Immature natural killer cell (primary cell): ENCODE measurements around the gene MAN2A1. TPM values are rescaled to one million over a fixed set of nuclear protein-coding genes. Genes with fewer than 3 reads are reported as not detected.

Source experiments
- DNase-seq, 3 donors: peaks; one replicate each; pipeline ENCODE4 v3.0.0; 2022; ENCODE audit warnings: mixed read lengths in 1 of 3
- H3K27ac Mint-ChIP-seq, 6 donors: one replicate each; pipeline ENCODE4 v1.8.0; 2020; ENCODE audit warnings: mixed read lengths in 6 of 6, mild to moderate bottlenecking in 5 of 6, inconsistent platforms in 4 of 6, moderate library complexity in 3 of 6
- H3K27me3 Mint-ChIP-seq, 3 donors: one replicate each; pipeline ENCODE4 v1.8.0; 2020 to 2021; ENCODE audit warnings: low read depth in 3 of 3, mild to moderate bottlenecking in 3 of 3, mixed read lengths in 3 of 3, moderate library complexity in 3 of 3, inconsistent platforms in 1 of 3
- H3K36me3 Mint-ChIP-seq, 3 donors: one replicate each; pipeline ENCODE4 v1.8.0; 2020; ENCODE audit warnings: mixed read lengths in 3 of 3, inconsistent platforms in 2 of 3, mild to moderate bottlenecking in 2 of 3
- H3K4me1 Mint-ChIP-seq, 2 donors: one replicate each; pipeline ENCODE4 v1.8.0; 2020; ENCODE audit warnings: inconsistent platforms in 2 of 2, mild to moderate bottlenecking in 2 of 2, mixed read lengths in 2 of 2, moderate library complexity in 1 of 2
- H3K4me3 Mint-ChIP-seq, 5 donors: one replicate each; pipeline ENCODE4 v1.8.0; 2020; ENCODE audit warnings: mild to moderate bottlenecking in 5 of 5, mixed read lengths in 5 of 5, inconsistent platforms in 3 of 5, moderate library complexity in 3 of 5
- H3K9me3 Mint-ChIP-seq, 6 donors: one replicate each; pipeline ENCODE4 v1.8.0; 2020; ENCODE audit warnings: mild to moderate bottlenecking in 6 of 6, mixed read lengths in 6 of 6, inconsistent platforms in 4 of 6, moderate library complexity in 3 of 6
- polyA plus RNA-seq, 3 donors: library from polyadenylated mRNA; unstranded; fragments of 300-500 nt; fragmentation: Illumina TruSeq; gene quantifications; one replicate each; pipeline ENCODE4 v1.2.3, GENCODE V29; 2021

Gene MAN2A1
- polyA plus RNA-seq, 3 donors from 2014 or later, result 12.4 to 18.1 (median 14.4) TPM

DNA sequence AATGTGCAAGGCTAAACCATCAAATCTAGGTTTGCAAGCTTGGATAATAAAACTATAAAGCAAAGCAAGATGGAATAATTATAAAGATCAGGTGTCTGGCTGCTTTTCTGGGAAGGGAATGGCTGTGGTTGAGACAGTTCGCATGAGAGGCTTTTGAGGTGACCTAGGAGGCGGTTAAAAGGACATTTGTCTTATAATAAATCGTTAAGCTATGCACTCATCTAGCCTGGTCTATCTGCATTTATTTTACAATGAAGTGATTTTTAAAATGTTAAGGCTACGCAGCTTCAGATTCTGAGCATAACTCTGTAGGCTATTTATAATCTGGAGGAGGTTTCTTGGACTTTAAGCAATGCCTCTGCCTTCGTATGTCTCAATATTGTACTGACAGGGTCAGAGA, 29.4 kb upstream of the MAN2A1 start:
- DNase-seq, result no peak
- Mint-ChIP-seq H3K4me1 (peaks cover 13 to 22% of the 10 kb centered on the region in 2 donors), H3K27me3 (peaks cover 0 to 15% (median 0%) of the 10 kb centered on the region in 3 donors), H3K4me3 (no peak overlapping the region), H3K36me3 (no peaks in the 10 kb centered on the region), H3K9me3 (no peaks in the 10 kb centered on the region), H3K27ac (no peak overlapping the region)

DNA sequence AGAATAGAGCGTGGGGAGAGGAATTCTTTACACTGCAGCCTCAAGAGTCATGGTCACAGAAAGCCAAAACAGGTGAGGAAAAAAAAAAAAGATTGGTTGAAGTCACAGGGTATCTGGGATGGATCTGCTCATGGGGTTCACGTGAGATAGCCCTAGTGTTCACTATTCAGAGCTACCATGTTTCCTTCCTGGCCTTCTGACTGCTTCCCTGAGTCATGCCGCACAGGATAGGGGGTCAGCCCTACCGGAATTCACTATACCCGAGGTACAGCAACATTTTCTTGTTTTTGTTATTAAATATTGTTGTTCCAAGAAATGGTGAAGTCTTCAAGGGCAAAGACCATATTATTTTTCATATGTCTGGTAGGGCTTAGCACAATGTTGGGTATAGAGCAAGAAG, 21.5 kb upstream of the MAN2A1 start:
- Mint-ChIP-seq H3K4me3 (no peak overlapping the region), H3K27ac (no peak overlapping the region), H3K36me3 (no peaks in the 10 kb centered on the region), H3K9me3 (no peaks in the 10 kb centered on the region), H3K4me1 (no peaks in the 10 kb centered on the region), H3K27me3 (peaks cover 2 to 17% (median 3%) of the 10 kb centered on the region in 3 donors)
- DNase-seq, result no peak

DNA sequence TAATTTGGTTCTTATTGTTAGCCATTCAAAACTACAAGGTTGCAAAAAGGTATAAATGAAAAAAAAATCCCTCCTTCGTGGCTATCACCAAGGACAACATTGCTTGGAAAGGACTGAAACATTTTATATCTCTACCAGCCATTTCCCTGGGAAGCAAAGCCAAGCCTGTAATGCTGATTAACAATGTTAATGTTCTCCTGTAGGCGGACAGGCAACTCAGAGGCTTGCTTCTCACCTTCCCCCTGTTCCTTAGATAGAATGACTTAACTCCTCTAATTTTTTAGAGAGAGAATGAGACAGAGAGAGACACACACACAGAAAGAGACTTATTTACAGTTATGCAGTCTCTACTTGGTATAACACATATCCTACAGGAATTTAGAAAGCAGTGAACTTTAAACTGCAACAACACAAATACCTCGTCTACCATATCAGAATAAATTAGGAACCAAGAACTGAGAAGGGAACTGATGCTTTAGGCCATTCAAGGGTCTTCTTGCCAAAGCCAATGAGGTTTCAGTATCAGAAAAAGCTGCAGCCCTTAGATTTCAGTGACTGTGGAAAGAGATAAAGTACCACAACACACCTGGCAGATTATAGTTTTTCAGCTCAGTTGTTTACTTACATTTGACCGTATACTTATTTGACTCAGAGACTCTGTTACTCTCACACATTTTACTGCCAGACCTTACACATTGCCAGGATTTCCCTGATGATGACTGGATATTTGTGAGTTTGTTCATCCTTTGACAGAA, 20.9 kb upstream of the MAN2A1 start:
- Mint-ChIP-seq H3K4me1 (no peaks in the 10 kb centered on the region), H3K9me3 (no peaks in the 10 kb centered on the region), H3K4me3 (no peak overlapping the region), H3K27me3 (peaks cover 2 to 17% (median 3%) of the 10 kb centered on the region in 3 donors), H3K36me3 (no peaks in the 10 kb centered on the region), H3K27ac (no peak overlapping the region)
- no peak for DNase-seq

DNA sequence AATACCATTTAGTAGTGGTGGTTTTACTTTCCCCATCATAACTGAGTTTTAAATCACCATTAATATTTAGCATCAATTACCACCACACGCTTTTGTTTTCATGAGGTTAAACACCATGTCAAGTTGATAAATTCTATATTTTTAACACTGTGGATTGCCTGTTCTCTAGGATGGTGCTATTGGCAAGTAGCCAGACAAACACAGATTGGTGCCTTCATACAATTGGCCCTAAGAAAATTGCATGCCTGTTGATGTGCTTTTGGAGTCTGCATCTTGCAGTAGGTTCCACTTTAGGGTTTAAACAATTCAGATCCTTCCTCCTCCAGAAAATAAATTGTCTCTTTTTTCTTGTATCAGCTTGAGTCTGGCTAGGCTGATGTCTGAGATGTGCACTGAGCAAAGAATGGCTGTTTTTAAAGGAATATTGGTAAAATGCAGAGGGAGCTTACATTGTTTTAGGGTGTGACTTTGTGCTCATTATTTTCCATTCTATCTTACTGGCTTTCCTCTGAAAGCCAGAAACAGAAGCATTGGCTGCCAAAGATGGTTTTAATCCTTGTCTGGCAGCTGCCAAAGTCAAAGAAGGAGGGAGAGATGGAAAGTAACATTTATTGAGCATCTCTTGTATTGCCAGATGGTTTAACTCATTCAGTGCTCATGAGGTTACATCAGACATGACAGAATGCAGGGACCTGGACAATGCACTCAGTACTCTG, 19.6 kb upstream of the MAN2A1 start:
- H3K27ac Mint-ChIP-seq, result no peak overlapping the region
- H3K4me1 Mint-ChIP-seq, result no peaks in the 10 kb centered on the region
- H3K9me3 Mint-ChIP-seq, result no peaks in the 10 kb centered on the region
- no peak for DNase-seq
- peaks cover 2 to 21% (median 3%) of the 10 kb centered on the region in 3 donors for H3K27me3 Mint-ChIP-seq
- no peaks in the 10 kb centered on the region for H3K36me3 Mint-ChIP-seq
- H3K4me3 Mint-ChIP-seq, result no peak overlapping the region

DNA sequence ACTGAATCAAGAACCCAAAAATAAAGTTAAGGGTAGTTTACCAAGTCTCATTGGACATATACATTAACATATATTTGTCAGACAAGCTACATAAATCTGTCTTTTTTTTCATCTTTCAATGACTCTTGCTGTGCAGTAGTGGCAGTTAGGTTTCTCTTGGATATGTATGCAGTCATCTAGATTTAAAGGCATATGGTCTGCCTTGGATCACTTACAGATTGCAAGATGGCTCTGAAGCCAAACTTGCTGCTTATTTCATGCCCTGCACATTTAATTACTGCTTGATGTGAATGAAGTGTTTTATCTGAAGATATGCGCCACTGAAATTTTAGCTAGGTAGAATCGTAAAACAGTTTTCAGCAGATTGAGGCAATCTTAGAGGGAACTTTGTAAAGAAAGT, 18.6 kb upstream of the MAN2A1 start:
- H3K4me1 Mint-ChIP-seq, result no peaks in the 10 kb centered on the region
- H3K4me3 Mint-ChIP-seq, result no peak overlapping the region
- peaks cover 3 to 27% (median 4%) of the 10 kb centered on the region in 3 donors for H3K27me3 Mint-ChIP-seq
- H3K9me3 Mint-ChIP-seq, result no peaks in the 10 kb centered on the region
- DNase-seq, result no peak
- no peak overlapping the region for H3K27ac Mint-ChIP-seq
- no peaks in the 10 kb centered on the region for H3K36me3 Mint-ChIP-seq

DNA sequence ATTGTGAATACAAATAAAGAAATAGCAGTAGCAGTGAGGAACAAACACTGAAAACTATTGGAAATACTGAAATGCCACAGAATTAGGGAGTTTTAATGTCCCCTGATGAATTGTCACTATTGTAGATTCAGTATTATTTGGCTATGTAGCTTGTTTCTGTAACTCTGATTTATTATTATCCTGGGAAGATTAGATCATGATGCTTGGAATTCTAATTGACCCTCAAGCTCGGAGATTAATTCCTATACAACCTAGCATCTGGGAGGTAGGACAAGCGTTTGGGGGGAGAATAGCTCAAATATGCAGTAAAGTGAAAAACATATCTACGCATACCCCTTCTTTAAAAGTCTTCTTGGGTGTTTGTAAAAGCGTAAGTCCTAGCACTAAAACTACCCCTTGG, 15.1 kb upstream of the MAN2A1 start:
- no peaks in the 10 kb centered on the region for H3K4me1 Mint-ChIP-seq
- peaks cover 4 to 31% (median 6%) of the 10 kb centered on the region in 3 donors for H3K27me3 Mint-ChIP-seq
- no peak overlapping the region for H3K4me3 Mint-ChIP-seq
- no peak for DNase-seq
- H3K9me3 Mint-ChIP-seq, result peaks cover 0 to 1% (median 0%) of the 10 kb centered on the region in 6 donors
- H3K36me3 Mint-ChIP-seq, result no peaks in the 10 kb centered on the region
- no peak overlapping the region for H3K27ac Mint-ChIP-seq

DNA sequence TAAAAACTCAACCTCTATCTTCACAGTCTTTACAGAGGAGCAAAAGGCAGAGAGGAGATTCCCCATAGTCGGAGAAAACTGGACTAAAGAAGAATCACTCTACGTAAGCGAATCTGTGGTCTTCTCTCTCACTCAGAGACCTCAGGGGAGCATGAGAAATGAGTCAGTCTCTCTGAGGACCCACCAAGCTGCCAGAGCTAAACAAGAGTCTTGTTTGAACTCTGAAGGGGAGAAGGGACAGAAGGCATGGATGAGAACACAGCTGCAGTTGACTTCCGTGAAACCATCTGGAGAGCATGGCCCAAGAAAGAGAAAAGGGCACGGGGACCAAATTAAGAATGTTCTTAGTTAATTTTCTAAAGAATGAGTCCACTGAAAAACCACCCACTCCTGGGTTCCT, 12.8 kb upstream of the MAN2A1 start:
- peaks cover 3 to 27% (median 3%) of the 10 kb centered on the region in 3 donors for H3K27me3 Mint-ChIP-seq
- no peaks in the 10 kb centered on the region for H3K36me3 Mint-ChIP-seq
- H3K4me1 Mint-ChIP-seq, result no peaks in the 10 kb centered on the region
- no peak overlapping the region for H3K27ac Mint-ChIP-seq
- H3K4me3 Mint-ChIP-seq, result no peak overlapping the region
- H3K9me3 Mint-ChIP-seq, result peaks cover 0 to 1% (median 0%) of the 10 kb centered on the region in 6 donors
- no peak for DNase-seq

DNA sequence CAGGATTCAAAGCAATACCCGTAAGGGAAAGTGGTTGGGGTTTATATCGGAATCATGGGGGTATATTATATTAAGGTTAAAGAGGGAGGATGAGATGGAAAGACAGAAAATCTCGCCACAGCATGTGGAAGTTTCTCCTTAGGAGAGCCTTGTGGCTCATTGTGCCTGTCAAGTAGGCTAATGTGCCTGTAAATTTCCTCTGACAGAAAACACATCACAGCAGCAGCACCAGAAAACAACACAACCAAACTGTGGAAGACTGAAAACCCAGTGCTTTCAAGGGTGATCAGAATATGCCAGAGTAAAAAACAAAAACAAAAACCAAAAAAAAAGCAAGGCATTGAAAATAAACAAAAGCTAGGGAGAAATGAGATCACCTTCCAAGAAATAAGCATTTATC, 11.3 kb upstream of the MAN2A1 start:
- Mint-ChIP-seq H3K4me3 (no peak overlapping the region), H3K27ac (no peak overlapping the region), H3K36me3 (no peaks in the 10 kb centered on the region), H3K27me3 (peaks cover 3 to 19% (median 3%) of the 10 kb centered on the region in 3 donors), H3K4me1 (no peaks in the 10 kb centered on the region), H3K9me3 (peaks cover 0 to 1% (median 0%) of the 10 kb centered on the region in 6 donors)
- DNase-seq, result no peak

DNA sequence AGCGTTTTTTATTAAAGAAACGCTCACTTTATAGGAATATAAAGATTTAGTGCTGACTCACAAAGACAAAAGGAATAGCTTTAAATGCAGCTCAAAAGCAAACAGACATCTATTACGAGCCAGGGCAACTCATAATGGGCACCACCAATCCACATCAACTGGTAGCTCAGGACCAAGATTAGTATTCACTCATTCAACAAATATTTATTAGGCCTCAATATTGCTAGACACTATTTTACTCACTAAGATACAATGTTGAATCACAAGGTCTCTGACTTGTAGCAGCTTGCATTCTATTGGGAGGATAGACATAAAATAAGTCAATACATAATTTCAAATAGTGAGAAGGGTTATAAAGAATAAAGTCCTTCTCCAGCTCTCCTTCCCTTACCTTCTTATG, 8.0 kb upstream of the MAN2A1 start:
- no peak for DNase-seq
- Mint-ChIP-seq H3K4me3 (no peak overlapping the region), H3K9me3 (peaks cover 0 to 1% (median 0%) of the 10 kb centered on the region in 6 donors), H3K36me3 (no peaks in the 10 kb centered on the region), H3K4me1 (no peaks in the 10 kb centered on the region), H3K27ac (no peak overlapping the region), H3K27me3 (peaks cover 1 to 8% (median 5%) of the 10 kb centered on the region in 3 donors)

DNA sequence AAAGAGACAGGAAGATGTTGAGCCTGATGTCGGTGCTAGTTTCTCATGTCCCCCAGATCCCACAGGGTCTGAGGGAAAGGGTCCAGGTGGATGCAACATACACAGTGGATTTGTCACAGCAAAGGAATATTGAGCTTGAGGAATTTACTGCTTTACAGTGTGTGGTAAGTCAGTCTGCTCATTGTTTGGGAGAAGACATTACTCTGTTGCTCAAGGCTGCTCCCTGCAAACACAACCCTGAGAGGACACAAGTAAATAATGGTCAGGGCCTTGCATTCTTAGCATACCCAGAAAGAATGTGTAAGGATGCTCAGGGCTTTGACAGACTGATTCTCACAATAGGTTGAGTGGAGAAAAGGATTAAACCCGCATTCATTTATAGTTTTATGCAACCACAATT, 7.3 kb upstream of the MAN2A1 start:
- H3K27me3 Mint-ChIP-seq, result peaks cover 1 to 4% (median 2%) of the 10 kb centered on the region in 3 donors
- H3K4me1 Mint-ChIP-seq, result no peaks in the 10 kb centered on the region
- no peak for DNase-seq
- no peaks in the 10 kb centered on the region for H3K36me3 Mint-ChIP-seq
- H3K4me3 Mint-ChIP-seq, result no peak overlapping the region
- no peak overlapping the region for H3K27ac Mint-ChIP-seq
- H3K9me3 Mint-ChIP-seq, result peaks cover 0 to 1% (median 0%) of the 10 kb centered on the region in 6 donors

DNA sequence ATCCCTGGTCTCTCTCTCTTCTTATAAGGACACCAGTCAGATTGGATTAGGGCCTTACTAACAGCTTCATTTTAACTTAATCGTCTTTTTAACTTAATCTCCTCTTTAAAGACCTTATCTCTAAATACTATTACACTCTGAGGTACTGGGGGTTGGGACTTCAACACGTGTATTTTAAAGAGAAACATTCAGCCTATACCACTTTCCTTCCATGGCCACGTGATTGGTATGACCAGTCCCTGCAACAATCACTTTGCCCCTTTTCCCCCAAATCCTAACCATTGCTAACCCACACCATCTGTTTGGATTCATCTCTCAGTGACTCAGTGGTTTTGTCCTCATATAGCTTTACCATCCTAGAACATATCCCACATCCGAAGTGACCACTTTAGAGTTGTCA, 3.8 kb upstream of the MAN2A1 start:
- Mint-ChIP-seq H3K4me3 (no peak overlapping the region), H3K27me3 (peaks cover 1 to 17% (median 2%) of the 10 kb centered on the region in 3 donors)

DNA sequence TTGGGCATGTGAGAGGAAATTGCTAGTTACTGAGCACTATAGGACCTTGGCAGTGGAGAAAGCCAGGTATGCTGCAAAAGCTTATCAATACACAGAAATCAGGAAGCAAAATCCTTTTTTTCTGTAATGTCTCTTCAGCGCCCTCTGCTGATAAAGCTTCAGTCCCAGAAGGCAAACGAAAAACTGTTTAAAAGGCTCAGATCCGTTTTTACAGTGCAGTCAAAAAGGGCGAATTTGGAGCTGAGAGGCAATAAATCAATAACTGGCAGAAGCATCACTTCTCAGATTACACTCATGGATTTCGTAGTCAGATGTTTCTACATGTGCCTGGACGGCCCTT, 1.1 kb upstream of the MAN2A1 start:
- H3K27ac Mint-ChIP-seq, result peak overlapping the region; percentile 88 to 98 (median 94)
- H3K36me3 Mint-ChIP-seq, result no peaks in the 10 kb centered on the region
- DNase-seq, result peak in 1 of 3 donors; percentile 38
- peaks cover 33 to 41% of the 10 kb centered on the region in 2 donors for H3K4me1 Mint-ChIP-seq
- H3K27me3 Mint-ChIP-seq, result peaks cover 0 to 20% (median 1%) of the 10 kb centered on the region in 3 donors
- peak overlapping the region; percentile 88 to 95 (median 92) for H3K4me3 Mint-ChIP-seq
- no peaks in the 10 kb centered on the region for H3K9me3 Mint-ChIP-seq

More for the DNA sequence above, 3.8 kb upstream of the MAN2A1 start:
- H3K36me3 Mint-ChIP-seq, result no peaks in the 10 kb centered on the region
- H3K9me3 Mint-ChIP-seq, result no peaks in the 10 kb centered on the region
- no peak overlapping the region for H3K27ac Mint-ChIP-seq
- H3K4me1 Mint-ChIP-seq, result peaks cover 6 to 14% of the 10 kb centered on the region in 2 donors
- DNase-seq, result no peak

DNA sequence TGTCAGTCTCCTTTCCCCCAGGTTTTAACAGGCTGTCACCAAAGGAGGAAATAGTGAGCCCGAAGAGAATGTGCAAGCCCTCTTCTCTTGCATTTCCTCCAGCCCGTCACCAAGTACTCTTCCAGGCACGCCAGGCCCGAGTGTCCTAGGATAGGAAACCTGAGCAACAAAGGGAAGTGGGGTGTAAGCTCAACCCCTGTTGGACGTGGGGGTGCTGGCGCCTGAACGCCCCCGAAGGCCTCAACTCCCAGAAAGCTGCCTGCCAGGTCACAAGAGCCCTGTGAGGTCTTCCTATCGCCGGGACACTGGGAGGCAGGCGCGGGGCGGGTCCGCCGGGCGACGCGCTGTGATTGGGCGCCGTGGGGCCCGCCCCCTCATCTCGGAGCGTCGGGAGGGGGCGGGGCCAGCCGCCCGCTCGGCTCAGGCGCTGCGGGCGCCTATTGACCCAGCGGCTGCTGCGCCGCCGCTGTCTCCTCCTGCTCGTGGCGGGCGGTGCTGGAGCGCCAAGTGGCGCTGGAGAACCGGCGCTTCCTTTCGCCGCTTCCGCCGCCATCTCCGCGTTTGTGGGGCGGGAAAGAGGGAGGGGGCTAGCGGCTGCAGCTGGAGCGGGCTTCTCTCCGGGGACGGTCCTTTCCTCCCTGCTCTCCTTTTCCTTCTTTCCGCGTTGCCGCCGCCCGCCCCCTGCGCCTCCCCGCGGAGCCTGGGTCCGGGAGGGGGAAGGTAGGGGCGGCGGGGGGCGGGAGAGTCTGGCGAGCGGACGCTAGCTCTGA, 572 bp upstream of the MAN2A1 start:
- peak overlapping the region; percentile 88 to 98 (median 94) for H3K27ac Mint-ChIP-seq
- no peaks in the 10 kb centered on the region for H3K9me3 Mint-ChIP-seq
- H3K27me3 Mint-ChIP-seq, result peaks cover 0 to 20% (median 1%) of the 10 kb centered on the region in 3 donors
- no peaks in the 10 kb centered on the region for H3K36me3 Mint-ChIP-seq
- H3K4me1 Mint-ChIP-seq, result peaks cover 38 to 46% of the 10 kb centered on the region in 2 donors
- DNase-seq, result peak; percentile 79 to 85 (median 84)
- H3K4me3 Mint-ChIP-seq, result peak overlapping the region; percentile 88 to 95 (median 92)
